HG03457 (cell line): ENCODE data around the gene TPCN2.

Experiments used
- ATAC-seq: cut with Tn5 transposase; IDR thresholded peaks from one replicate; pipeline ENCODE4 v1.9.1; 2021; ENCODE audit warnings: moderate number of reproducible peaks; ENCODE audit not compliant: unreplicated experiment

TPCN2 gene

DNA sequence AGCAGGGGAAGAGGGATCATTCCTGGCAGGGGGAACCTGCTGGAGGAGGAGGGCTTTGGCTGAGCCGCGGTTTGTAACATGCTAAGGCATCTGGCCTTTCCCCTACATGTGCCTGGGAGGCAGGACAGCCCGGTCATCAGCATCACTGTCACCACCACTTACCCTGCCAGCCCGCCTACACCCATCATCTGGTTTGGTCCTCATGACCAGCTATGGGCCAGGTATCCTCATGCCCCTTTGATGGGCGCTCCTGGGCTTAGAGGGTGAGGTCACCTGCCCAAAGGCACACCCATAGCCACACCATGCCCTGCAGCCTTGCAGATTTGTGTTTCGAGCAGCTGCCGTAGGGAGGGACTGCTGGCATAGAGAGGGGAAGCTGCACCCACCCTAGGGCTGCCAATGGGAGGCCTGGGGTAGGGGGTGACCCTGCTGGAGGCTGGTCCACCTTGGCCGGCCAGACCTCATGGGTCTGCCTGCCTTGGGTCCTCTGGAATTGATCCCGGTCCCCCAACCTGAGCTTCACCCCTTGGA lies 38.3 kb upstream of the TPCN2 start:
- no peak for ATAC-seq

DNA sequence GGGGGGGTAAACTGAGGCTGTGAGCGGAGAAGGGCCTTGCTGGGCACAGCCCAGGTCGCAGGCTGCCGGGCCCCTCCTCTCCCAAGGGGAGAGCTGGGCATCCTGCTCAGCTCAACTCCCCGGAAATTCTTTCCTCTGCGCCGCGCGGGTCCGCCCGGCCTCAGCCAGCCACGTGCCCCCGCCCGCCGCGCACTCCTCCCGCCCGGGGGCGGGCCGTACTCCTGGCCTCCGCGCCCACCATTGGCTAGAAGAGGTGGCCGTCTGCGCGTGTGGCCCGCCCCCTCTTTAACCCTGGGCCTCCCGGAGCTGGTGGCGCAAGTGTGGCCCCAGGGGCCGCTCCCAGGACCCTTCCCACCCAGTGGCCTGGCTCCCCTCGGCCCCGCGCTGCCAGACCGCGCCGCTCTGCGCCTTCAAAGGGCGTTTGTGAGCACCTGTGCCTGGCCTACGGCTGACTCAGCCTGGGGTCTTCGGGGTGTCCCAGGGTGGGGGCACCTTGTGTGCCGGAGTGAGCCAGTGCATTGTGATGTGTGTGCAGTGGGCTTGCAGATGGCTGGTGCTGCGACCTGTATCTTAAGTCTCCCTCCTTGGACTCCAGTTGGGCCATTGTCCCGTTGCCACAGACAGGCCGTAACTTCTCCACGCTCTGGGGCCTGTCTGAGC lies 37.6 kb upstream of the TPCN2 start:
- no peak for ATAC-seq

DNA sequence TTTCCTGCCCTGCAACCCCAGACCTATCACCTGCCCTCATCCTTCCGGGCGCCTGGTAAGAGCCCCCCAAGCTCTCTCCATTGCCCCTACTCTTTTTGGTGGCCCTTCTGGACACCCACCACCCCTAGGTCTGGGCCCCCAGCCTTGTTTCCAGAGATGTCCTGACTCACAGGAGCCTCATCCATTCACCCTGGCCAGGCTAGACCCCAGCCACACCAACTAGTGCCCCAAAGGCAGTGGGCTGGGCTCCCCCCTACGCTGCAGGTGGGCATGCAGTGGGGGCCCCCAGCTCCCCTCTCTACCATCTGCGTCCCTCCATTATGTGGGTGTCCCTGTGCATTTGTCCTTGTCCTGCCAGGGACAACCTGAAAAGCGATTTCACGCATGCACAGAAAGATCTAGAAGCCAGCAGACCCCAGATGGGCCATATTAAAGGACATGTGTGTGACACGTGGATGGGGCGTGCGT lies 37.1 kb upstream of the TPCN2 start:
- no peak for ATAC-seq

DNA sequence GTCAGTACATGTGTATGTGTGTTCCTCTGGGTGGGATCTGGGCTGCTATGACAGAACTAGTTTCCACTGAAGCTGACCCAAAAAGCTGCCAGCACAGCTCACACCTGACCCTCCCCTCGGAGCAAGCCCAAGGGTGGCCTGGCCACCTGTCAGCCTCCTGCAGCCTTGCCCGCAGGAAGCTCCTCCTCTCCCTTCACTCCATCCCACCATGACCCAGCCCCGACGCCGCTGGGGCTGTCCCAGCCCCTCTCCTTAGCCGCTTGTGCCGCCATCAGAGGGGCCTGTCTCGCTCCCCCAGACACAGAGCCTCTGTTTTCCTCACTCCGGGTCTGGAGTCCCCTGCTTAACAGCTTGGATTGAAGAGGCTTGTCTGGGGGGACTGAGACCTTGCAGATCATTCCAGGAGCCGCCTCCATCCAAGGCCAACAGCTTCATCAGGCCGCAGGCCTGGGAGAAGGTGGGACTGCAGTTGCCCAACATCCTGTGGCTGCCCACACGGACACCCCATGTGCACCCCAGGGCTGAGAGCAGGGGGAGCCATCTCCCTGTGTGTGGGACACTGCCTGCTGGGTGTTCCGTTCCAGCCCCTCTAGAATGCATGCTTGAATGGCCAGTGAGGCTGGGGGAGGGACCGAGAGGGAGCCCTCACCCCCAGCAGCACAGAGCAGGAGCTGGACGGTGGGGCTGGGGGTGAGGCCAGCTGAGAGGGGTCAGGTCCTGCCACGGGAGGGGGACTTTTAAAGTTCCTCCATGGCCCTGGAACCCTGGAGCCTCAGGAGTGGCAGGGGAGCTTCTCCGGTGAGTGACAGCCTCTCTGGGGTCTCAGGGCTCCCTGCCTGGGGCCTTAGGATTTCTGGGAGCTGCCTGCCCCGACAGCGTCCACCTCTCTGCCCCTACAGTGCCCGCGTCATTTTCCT lies 36.4 kb upstream of the TPCN2 start:
- no peak for ATAC-seq

DNA sequence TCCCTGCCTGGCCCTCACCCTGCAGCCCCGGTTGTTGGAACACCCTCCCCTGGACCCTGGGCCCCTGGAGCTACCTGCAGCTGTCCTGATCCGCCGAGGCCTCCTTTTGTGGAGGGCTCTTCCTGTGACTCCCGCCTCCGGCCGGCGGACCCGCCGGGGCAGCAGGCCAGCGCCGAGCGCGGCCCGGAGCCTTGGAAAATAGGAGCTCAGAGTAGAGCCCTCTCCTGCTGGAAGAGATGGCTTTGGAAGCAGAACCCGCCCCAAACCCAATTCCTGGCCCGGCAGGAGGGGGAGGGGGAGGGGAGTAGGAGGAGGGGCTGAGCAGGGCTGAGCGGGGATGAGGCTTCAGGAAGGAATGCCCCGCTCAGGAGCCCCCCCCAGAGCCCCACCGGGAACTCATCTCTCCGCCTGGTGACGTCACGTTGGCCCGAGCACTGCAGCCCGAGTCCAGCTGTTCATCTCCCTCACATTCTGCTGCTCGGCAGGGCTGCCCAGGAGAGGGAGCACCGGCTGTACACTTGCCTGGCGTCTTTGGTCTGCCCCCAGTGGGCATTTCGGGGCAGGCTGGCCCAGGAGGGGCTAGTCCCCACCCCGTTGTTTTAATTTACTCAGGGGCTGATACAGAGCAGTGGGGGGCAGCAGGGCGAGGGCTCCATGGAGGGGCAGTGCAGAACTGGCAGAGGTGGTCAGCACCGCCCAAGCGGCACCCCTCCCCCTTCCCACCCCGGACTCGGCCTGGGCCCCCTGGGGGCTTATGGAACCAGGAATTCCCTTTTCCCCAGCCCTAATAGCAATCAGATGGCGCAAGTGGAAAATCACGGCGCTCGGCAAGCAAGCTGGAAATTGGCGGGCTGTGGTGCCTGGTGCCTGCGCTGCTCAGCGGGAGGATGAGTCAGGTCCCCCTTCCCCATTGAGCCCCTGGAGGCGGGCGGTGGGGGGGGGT lies 35.5 kb upstream of the TPCN2 start, which contains the start of gene MRGPRF:
TSS of gene MRGPRF (minus strand) at position 238 of the 943 bp plus-strand sequence. CDS start 3,345 bp downstream, outside the sequence.
- no peak for ATAC-seq

DNA sequence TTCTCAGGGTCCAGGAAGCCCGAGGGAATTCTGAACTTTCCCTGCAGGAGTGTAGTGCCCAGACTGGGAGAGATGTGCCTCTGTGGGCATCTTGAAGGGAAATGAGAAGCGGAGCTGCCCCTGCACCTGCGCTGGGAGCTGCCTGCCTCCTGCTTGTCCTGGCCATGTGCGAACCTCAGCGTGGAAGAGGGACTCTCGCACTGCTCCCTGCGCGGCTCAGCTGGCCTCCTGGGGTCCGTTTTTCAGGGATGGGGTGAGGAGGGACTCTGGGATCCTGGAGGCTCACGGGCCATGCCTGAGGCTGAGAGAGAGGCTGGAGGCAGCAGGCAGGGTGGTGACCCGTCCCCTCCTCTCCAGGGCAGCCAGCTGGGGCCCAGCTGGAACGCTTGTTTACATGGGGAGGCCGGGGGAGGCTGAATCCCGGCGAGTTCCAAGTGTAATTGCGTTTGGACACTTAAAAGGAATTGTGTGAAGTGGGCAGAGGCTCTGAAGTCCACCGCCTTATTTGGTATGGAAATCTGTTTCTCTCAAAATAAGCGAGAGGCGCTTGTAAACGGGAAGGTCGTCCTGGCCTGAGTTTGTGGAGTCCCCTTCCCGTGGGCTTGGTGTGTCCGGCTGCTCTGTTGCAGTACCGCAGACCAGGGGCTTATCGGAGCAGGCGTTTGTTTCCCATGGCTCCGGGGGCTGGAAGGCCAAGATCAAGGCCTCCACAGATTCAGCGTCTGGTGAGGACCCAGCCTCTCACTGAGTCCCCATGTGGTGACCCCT lies 34.5 kb upstream of the TPCN2 start:
- ATAC-seq: no peak

DNA sequence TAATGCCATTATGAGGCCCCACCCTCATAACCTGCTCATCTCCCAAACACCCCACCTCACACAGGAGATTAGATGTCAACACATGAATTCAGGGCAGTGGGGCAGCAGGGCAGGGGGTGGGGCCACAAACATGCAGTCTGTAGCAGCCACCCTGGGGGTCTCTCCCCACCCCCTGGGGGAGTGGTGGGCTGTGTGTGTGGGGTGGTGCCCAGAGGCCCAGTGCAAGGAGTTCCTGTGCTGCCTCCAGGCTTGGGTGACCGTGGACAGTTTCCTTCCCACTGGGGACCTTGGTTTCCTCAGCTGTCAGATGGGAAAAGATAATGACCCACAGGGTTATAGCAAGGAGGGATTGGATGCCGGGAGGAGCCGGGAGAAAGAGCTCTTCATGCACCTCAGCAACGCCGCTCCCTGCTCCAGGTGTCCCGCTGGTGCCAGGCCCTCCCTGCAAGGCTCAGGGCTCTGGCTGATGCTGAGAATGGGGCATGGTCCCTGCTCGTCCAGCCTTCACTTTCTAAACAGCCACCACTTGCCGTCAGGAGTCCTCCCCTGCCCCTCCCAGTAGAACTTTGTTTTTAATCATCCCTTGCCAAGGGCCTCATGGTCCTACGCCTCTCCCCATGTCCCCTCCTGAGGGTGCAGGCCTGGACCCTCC lies 33.7 kb upstream of the TPCN2 start:
- no peak for ATAC-seq

DNA sequence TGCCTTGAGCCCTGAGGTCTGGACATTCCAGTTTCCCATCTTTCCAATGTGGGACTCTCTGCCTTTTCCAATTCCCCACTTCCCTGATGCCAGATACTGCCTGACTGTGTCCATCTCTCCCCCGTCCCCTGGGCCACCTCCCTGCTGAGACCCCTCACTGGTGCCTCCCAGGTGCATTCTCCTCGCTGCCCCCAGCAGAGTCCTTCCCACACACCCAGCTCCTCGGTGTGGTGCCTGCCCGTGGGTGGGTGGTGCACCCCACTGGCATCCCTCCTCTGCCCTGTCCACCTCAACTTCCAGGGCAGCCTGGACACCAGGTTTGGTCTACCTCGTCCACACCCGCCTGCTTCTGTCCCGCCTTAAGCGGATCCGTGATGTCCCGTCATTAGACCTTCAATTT lies 30.8 kb upstream of the TPCN2 start:
- ATAC-seq: no peak

DNA sequence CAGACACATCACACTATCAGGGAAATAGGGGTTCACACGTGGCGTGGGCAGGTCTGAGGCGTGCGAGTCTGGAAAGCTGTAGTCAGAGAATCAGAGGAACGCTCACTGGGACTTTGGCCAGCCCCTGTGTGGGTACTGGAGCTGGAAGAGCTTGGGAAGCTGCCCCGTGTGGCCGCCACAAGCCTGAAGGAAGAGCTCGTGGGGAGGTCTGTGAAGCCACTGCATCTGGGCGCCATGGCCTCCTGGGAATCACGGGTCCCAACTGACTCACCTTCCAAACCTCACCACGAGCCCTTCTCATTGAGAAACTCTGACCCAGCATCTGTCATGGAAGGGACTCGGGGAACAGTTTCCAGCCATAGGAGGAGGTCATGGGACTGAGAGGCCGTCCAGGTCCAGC lies 29.8 kb upstream of the TPCN2 start:
- no peak for ATAC-seq

DNA sequence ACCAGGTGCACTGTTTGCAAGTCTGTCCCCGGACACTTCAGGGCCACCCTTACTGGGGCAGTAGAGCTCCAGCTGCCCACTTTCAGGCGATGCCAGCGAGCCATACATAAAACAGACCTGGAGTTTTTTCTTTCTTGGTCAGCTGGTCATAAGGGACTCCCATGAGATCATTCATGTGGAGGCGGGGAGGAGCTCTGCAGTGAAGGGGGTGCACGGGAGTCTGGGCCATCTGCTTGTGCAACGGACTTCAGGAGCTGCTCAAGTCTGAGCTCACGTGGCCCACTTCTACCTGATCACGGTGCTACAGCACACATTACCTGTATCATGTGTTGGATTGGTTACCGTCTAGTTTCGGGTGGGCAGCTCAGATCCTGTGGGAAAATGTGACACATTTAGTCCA lies 26.5 kb upstream of the TPCN2 start:
- no peak for ATAC-seq

DNA sequence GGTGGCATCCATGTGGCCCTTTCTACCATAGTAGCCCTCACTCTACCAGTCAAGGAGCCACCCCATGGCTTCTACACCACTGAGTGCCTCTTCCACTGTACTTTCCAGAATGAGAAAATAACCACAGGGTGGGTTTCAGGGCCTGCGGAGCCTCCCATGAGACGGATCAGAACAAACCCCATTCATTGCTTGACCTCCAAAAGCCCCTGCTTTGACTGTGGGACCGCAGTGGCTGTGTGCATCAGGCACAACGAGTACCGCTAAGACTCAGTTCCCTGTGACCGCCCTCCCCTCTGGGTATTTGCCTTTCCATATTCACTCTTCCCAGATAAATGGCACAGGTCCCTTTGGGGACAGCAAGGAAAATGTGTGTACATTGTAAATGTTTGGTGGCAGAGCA lies 24.2 kb upstream of the TPCN2 start:
- ATAC-seq: no peak

DNA sequence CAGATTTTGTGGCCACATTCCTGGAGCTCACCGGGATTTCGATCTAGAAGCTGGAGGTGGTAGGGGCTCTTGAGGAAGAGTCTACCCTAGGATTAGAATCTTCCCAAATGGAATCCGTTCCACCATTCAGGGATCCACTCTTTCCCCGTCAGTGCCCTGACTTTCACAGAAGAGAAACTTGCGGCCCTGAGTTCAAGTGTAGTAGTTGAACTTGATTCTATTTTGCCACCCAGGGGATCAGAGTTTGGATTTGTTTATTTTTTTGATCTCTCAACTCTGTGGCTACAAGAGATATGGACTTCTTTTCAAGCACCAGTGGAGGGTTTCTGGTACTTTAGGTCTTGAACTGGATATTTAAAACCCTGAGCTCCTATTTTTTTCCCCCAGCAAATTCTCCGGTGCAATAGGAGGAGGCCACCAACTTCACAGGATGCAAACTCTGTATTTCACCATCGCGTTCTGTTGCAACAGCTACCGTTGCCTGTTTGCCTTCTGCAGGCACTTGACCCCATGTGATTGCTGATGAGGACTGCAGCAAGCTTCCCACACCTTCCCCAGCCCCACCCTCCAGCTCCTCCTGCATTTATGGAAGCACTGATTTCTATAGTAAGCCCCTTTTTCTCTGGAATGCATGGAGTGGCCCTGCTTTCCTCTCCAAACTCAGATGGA lies 20.9 kb upstream of the TPCN2 start:
- no peak for ATAC-seq

DNA sequence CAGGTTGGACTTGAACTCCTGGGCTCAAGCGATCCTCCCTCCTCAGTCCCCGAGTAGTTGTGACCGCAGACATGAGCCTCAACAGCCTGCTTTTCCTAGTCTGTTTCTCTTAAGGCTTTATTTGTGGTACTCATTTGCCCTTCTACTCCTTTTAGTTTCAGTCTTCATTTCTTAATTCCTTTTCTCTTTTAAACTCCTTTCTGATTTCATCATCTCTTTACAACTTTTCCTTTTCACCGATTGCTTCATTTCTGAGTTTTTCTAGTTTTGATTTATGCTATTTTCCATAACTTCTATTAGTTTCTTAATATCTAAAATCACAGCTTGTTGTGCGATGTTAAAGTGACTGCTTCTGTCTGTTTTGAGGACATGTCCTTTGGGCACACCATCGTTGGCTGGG lies 18.4 kb upstream of the TPCN2 start:
- ATAC-seq: no peak

DNA sequence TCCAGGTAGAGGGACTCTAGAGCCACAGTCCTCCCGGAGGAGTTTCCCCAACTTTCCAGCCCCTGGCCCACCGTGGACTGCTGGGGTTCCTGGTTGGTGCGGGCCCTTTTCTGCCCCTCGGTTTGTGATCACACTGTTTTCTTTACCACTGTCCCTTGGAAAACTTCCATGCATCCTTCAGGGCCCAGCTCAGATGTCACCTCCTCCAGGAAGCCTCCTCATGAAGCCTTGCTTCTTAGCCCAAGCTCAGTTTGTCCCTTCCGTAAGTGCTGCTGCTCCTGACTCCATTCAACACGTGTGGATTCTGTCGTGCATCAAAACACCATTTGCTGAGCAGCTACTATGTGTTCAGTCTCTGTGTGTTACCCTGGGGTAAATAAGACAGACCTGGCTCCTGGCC lies 15.9 kb upstream of the TPCN2 start:
- no peak for ATAC-seq

DNA sequence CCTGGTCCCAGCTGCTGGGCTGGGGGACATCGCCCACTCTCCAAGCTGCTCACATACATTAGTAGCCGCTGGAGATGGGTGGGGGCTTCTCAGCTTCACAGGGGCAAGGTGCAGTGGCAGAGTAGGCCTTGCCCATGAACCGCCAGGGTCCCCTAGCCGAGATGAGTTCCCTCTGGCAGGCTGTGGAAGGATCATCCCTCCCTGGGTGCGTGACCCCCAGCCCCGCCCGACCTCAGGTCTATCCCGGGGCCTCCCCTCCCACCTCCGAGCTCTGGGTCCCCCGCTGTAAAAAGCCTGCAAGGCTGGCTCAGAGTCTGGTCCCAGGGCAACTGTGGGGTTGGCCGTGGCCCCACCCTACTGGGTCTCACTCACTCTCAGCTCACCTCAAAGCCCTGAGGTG lies 15.3 kb upstream of the TPCN2 start:
- no peak for ATAC-seq

DNA sequence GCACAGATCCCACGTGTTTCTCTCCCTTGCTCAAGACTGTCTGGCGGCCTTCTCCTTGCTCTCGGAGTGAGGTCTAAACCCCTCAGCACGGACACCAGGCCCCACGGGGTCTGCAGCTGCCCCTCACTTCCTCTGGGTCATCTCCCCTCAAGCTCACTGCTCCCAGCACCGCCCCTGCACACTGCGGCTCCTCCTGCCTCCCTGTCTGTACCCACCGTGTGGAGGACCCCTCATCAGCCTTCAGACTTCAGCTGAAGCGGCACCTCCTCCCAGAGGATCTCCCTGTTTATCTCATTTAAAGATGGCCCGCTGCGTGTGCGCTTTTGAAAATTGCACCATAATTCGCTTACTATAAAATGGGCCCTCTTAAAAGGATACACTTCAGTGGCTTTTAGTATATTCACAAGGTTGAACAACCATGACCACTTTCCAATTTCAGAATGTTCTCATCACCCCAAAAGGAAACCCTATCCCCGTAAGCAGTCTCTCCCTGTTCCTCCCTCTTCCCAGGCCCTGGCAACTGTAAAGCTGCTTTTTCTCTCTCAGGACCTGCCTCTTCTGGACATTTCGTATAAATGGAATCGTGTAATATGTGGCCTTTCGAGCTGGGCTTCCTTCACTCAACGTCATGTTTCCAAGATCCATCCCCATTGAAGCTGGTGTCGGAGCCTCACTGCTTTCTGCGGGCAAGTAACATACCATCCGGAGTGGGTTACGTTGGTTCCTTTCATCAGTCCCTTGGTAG lies 14.4 kb upstream of the TPCN2 start:
- no peak for ATAC-seq

DNA sequence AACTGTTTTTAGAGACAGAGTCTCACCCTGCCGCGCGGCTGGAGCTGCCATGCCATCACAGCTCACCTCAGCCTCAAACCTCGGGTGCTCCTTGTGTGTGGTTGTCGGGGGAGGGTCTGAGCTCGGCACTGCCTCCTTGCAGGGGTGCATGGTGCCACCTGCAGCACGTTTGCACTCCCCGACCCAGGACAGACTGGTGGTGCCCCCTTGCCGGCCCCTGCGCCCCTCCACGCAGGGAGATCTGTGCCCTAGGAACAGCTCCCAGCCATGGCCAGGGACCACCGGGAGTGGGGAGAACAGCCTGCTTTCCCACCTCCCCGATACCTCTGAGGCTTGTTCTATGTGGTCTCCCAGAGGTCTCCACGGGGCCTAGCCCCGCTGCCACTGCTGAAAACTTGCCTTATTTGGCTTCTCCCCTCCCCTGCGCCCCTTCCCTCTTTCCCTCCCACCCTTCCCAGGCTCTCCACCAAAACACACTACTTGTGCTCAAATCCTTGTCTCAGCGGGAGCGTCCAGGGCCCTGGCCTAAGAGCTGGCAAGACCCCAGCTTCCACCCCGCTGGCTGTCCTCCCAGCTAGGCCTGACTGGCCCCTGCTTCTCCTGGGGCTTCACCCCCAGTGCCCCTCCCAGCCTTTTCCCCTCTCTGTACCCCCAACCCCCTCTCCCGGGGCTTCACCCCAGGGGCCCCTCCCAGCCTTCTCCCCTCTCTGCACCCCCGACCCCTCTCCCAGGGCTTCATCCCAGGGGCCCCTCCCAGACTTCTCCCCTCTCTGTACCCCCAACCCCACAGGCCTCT lies 13.4 kb upstream of the TPCN2 start:
- ATAC-seq: no peak

DNA sequence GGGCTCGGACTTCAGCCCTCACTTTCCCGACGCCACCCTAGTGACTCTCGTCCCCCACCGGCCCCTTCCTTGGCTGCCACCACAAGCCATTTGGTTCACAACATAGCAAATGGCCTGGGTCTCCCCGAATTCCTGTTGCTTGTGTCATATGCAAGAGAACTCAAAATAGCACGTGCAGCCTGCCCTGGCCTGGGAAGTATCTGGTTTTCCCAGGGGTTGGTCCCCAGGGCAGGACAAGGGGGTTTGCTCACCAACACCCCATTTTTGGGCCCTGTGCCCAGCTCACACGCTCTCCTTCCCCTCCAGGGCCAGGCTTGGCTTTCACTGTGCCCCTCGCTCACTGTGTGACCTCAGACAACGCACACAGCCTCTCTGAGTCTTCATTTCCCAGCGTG lies 12.8 kb upstream of the TPCN2 start:
- ATAC-seq: no peak
